ENCODE data around the gene MARS1.
A peak's percentile ranks its signal among the peaks of the same experiment; 100 is the strongest.

Gene MARS1

DNA sequence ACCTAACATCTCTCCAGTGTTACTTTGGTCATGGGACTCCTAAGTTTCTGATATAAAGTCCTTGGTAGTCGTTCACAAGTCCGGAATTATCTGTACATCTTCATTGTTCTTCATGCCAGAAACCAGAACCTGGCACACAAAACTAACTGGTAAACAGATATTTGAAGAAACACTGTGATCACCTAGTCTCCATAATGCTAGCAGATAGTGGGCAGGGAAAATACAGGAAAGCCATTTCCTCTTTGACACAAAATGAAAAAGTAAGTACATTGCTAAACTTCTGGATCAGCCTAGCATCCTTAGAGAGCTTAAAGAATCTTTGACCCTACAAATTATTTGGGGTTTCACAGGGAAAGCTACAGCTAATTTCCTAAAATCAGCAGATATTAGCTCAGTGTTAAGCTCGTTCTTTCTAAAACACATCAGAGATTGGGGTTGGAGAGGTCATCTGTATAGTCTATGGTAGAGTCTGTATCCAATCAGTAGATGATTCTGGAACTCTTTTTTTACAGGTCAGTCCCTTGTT, 27.6 kb downstream of the MARS1 start (continued):
- TF ChIP-seq, protein P1, sequence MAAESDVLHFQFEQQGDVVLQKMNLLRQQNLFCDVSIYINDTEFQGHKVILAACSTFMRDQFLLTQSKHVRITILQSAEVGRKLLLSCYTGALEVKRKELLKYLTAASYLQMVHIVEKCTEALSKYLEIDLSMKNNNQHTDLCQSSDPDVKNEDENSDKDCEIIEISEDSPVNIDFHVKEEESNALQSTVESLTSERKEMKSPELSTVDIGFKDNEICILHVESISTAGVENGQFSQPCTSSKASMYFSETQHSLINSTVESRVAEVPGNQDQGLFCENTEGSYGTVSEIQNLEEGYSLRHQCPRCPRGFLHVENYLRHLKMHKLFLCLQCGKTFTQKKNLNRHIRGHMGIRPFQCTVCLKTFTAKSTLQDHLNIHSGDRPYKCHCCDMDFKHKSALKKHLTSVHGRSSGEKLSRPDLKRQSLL (tag by site-specific recombination; IDR thresholded peaks at IDR 0.05), result no peak
- TF ChIP-seq ZBTB48 (tag by site-specific recombination; IDR thresholded peaks at IDR 0.05) (no peak), ZNF560 (tag by site-specific recombination; IDR thresholded peaks at IDR 0.05; ENCODE audit: borderline replicate concordance) (no peak)
- TF ChIP-seq, protein P2, sequence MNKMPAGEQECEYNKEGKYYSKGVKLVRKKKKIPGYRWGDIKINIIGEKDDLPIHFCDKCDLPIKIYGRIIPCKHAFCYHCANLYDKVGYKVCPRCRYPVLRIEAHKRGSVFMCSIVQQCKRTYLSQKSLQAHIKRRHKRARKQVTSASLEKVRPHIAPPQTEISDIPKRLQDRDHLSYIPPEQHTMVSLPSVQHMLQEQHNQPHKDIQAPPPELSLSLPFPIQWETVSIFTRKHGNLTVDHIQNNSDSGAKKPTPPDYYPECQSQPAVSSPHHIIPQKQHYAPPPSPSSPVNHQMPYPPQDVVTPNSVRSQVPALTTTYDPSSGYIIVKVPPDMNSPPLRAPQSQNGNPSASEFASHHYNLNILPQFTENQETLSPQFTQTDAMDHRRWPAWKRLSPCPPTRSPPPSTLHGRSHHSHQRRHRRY (tag by site-specific recombination; IDR thresholded peaks at IDR 0.05), result no peak

DNA sequence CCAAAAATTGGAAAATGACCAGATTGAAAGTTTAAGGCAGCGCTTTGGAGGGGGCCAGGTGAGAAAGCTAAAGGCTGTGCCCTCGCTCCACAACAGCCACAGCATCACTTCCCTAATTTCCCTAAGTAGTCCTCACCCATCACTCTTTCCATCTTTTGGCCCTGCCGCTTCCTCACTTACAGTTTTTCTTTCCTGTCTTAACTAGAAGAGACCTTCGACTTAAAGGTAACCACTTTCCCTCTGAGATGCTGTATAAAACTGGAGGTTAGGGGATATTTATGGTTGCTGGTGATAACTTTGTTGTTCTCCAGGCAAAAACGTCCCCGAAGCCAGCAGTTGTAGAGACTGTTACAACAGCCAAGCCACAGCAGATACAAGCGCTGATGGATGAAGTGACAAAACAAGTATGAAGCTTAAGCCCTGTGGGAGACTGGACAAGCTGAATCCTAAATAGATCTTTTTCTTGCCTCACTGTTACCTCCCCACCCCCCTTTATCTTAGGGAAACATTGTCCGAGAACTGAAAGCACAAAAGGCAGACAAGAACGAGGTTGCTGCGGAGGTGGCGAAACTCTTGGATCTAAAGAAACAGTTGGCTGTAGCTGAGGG, 28.2 kb downstream of the MARS1 start:
- ChIA-PET POLR2A (interaction anchor here (1.5 to 2.4 kb wide), 2 partner anchors 12 to 19 kb away, joined by 3 to 15 read pairs; no protein-coding TSS in a partner anchor), CTCF (interaction anchor here (0.6 to 1.1 kb wide), 3 partner anchors 56 to 881 kb away, joined by 3 to 8 read pairs (median 5); no protein-coding TSS in a partner anchor)
- H3K36me3 ChIP-seq (ENCODE audit: control insufficient read depth in 2 of 2, insufficient read depth in 1 of 2, low read length in 2 of 2), result peaks cover 43 to 81% of the 10 kb centered on the region in 2 experiments
- 0 out of 2 replicates have a peak, but pooled peaks cover 2% of the 10 kb centered on the region for H3K4me1 ChIP-seq (ENCODE audit: control insufficient read depth, insufficient read depth, low read length)
- TF ChIP-seq ZNF664 (tag by site-specific recombination; IDR thresholded peaks at IDR 0.05) (no peak), ZNF366 (tag by site-specific recombination; conservative IDR thresholded peaks at IDR 0.05) (peak; percentile 25; the same call in 1 of the 2 replicates), ZXDB (tag by site-specific recombination; IDR thresholded peaks at IDR 0.05) (no peak), ZSCAN16 (tag by site-specific recombination; IDR thresholded peaks at IDR 0.05) (no peak)
- TF ChIP-seq, protein P3, sequence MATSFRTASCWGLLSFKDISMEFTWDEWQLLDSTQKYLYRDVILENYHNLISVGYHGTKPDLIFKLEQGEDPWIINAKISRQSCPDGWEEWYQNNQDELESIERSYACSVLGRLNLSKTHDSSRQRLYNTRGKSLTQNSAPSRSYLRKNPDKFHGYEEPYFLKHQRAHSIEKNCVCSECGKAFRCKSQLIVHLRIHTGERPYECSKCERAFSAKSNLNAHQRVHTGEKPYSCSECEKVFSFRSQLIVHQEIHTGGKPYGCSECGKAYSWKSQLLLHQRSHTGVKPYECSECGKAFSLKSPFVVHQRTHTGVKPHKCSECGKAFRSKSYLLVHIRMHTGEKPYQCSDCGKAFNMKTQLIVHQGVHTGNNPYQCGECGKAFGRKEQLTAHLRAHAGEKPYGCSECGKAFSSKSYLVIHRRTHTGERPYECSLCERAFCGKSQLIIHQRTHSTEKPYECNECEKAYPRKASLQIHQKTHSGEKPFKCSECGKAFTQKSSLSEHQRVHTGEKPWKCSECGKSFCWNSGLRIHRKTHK (tag by site-specific recombination; IDR thresholded peaks at IDR 0.05), result no peak
- H3K9me3 ChIP-seq (ENCODE audit: control insufficient read depth, insufficient read depth, low read depth, low read length), result no peaks in the 10 kb centered on the region
- H3K27ac ChIP-seq (ENCODE audit: extremely low read depth, low read depth, low read length), result no peak overlapping the region
- no peak overlapping the region for H3K4me3 ChIP-seq (ENCODE audit: low read depth, low read length)

DNA sequence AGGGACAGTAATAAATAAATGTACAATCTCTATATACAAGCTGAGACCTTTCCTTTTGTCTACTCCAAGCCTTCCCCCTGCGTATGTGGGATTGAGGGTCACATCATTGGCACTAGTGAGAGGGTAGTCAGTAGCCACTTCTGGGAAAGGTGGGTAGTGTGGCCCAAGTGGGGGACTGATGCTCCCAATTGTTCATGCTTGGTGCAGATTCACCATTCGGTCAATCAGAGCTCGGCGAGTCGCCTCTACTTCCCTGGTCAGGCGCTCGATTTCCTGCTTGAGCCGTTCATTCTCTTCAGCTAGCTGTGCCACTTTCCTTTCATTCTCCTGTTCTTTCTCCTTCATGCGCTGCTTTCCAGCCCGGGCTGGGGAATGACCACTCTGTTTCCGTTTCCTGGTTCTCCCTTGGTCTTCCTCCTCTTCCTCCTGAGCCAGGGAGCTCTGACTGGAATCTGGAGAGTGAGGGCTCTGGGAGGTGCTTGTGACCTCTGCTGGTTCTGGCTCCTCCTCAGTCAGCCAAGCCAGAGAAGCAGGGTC, 28.8 kb downstream of the MARS1 start:
- Histone ChIP-seq H3K4me3 (ENCODE audit: low read depth, low read length) (no peak overlapping the region), H3K4me1 (ENCODE audit: control insufficient read depth, insufficient read depth, low read length) (peaks cover 8% of the 10 kb centered on the region; the same call in 1 of the 2 replicates), H3K27ac (ENCODE audit: extremely low read depth, low read depth, low read length) (no peak overlapping the region), H3K36me3 (ENCODE audit: control insufficient read depth in 2 of 2, insufficient read depth in 1 of 2, low read length in 2 of 2) (peaks cover 40 to 74% of the 10 kb centered on the region in 2 experiments), H3K9me3 (ENCODE audit: control insufficient read depth, insufficient read depth, low read depth, low read length) (no peaks in the 10 kb centered on the region)
- ChIA-PET CTCF (interaction anchor here (0.8 to 1.6 kb wide), 3 partner anchors 56 to 796 kb away, joined by 4 to 8 read pairs (median 5); partner anchors contain the start of gene GLI1), POLR2A (interaction anchor here (1.4 to 2.4 kb wide), 2 partner anchors 10 to 13 kb away, joined by 4 to 15 read pairs; no protein-coding TSS in a partner anchor)
- TF ChIP-seq ZBTB17 (tag by site-specific recombination; IDR thresholded peaks at IDR 0.05) (peak; percentile 52), IKZF3 (tag by site-specific recombination; IDR thresholded peaks at IDR 0.05) (0 out of 2 replicates have a peak, but pooled peaks have one; percentile 4), ZNF48 (tag by site-specific recombination; IDR thresholded peaks at IDR 0.05) (no peak)
- TF ChIP-seq, protein P4, sequence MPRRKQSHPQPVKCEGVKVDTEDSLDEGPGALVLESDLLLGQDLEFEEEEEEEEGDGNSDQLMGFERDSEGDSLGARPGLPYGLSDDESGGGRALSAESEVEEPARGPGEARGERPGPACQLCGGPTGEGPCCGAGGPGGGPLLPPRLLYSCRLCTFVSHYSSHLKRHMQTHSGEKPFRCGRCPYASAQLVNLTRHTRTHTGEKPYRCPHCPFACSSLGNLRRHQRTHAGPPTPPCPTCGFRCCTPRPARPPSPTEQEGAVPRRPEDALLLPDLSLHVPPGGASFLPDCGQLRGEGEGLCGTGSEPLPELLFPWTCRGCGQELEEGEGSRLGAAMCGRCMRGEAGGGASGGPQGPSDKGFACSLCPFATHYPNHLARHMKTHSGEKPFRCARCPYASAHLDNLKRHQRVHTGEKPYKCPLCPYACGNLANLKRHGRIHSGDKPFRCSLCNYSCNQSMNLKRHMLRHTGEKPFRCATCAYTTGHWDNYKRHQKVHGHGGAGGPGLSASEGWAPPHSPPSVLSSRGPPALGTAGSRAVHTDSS (tag by site-specific recombination; IDR thresholded peaks at IDR 0.05), result peak; percentile 76
- TF ChIP-seq, protein P5, sequence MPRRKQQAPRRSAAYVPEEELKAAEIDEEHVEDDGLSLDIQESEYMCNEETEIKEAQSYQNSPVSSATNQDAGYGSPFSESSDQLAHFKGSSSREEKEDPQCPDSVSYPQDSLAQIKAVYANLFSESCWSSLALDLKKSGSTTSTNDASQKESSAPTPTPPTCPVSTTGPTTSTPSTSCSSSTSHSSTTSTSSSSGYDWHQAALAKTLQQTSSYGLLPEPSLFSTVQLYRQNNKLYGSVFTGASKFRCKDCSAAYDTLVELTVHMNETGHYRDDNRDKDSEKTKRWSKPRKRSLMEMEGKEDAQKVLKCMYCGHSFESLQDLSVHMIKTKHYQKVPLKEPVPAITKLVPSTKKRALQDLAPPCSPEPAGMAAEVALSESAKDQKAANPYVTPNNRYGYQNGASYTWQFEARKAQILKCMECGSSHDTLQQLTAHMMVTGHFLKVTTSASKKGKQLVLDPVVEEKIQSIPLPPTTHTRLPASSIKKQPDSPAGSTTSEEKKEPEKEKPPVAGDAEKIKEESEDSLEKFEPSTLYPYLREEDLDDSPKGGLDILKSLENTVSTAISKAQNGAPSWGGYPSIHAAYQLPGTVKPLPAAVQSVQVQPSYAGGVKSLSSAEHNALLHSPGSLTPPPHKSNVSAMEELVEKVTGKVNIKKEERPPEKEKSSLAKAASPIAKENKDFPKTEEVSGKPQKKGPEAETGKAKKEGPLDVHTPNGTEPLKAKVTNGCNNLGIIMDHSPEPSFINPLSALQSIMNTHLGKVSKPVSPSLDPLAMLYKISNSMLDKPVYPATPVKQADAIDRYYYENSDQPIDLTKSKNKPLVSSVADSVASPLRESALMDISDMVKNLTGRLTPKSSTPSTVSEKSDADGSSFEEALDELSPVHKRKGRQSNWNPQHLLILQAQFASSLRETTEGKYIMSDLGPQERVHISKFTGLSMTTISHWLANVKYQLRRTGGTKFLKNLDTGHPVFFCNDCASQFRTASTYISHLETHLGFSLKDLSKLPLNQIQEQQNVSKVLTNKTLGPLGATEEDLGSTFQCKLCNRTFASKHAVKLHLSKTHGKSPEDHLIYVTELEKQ (tag by site-specific recombination; IDR thresholded peaks at IDR 0.05; ENCODE audit: borderline replicate concordance), result no peak
